GM12865 (cell line): ENCODE results near the gene SEPTIN7.
A peak's percentile ranks its signal among the peaks of the same experiment; 100 is the strongest.
"Not testable (repeated sequence)": the region's sequence is repeated elsewhere in the genome, so short reads cannot be mapped to it uniquely, and the experiment has no call there.

Experiments
- DNase-seq: peaks from one replicate; pipeline ENCODE4 v3.0.0; 2010; ENCODE audit warnings: low read depth
- H3K4me3 ChIP-seq: 2 replicates; pipeline ENCODE4 v1.5.1; 2011; ENCODE audit warnings: mild to moderate bottlenecking, low read depth, low read length, control low read depth
- CTCF ChIP-seq: IDR thresholded peaks from 2 replicates; pipeline ENCODE4 v1.5.1; 2011; ENCODE audit warnings: low read length, control low read depth, low read depth, inconsistent platforms; ENCODE audit not compliant: insufficient read depth; ENCODE audit errors: missing control alignments

The SEPTIN7 gene

GRCh38 chr7:35800718-35801391, at the start of gene SEPTIN7:
TSS of gene SEPTIN7 (plus strand) at chr7:35801057. CDS start at chr7:35801210, 153 bp downstream.
- H3K4me3 ChIP-seq, result peak within 1 kb of the TSS; percentile 98
- TF ChIP-seq CTCF, result no peak
- peak; percentile 100 for DNase-seq

- TF ChIP-seq CTCF, result no peak
- H3K4me3 ChIP-seq, result no peak overlapping the region
- no peak for DNase-seq
Observed at GRCh38 chr7:35752742-35753141, 48.1 kb upstream of the SEPTIN7 start.

DNA sequence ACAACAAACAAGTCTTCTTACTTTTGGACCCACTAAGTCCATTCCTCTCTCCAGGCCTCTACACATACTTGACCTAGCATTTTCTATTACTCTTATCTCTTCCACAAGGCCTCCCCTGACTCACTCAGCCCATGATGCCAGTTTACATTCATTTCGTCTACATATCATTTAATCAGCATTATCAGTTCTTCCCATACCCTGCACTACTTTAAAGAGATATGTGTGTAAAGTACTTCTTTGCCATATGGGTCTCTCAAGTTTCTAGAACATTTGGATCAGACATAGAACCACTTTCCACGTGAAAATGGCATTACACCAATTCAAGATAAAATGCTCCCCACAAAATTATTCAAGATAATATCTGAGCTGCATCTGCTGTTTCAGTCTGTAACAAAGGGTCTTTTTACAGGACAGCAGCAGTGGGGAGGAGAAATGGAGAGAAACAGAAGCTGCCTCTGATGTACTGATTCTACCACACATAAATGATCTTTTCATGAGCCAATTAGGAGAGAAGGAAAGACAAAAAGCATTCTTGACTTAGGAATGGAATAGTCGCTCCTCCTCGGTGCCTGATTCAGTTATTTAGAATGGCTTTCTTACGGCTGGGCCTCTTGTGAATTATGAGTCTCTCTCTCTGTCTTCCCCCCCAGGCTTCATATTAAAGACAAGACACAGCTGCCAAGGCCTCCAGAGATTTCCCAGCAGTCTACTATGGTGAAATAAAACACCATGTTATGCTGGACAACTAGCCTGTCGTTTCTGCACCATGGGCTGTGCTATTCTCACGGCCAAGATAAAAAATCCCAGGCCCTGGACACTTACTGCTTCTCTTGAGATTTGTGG, 46.9 kb upstream of the SEPTIN7 start:
- DNase-seq, result no peak
- no peak overlapping the region for H3K4me3 ChIP-seq

GRCh38 chr7:35754741-35755140, 46.1 kb upstream of the SEPTIN7 start:
- no peak overlapping the region for H3K4me3 ChIP-seq
- no peak for TF ChIP-seq CTCF
- DNase-seq, result no peak

More for the DNA sequence above, 46.9 kb upstream of the SEPTIN7 start:
- TF ChIP-seq CTCF, result no peak

GRCh38 chr7:35755711-35756110, 45.1 kb upstream of the SEPTIN7 start:
- DNase-seq, result no peak
- no peak overlapping the region for H3K4me3 ChIP-seq
- TF ChIP-seq CTCF, result no peak

DNA sequence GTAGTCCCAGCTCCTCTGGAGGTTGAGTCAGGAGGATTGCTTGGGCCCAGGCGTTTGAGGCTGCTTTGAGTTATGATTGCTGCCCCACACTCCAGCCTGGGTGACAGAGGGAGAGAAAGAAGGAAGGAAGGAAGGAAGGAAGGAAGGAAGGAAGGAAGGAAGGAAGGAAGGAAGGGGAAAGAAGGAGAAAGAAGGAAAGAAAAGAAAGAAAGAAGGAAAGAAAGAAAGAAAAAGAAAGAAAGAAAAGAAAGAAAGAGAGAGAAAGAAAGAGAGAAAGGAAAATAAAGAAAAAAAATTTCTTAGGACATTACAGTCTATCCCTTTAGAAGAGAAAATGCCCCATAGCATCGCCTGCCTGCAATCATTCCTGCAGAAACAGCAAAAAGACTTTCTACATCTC, 44.4 kb upstream of the SEPTIN7 start:
- H3K4me3 ChIP-seq, DNase-seq: not testable (repeated sequence)

DNA sequence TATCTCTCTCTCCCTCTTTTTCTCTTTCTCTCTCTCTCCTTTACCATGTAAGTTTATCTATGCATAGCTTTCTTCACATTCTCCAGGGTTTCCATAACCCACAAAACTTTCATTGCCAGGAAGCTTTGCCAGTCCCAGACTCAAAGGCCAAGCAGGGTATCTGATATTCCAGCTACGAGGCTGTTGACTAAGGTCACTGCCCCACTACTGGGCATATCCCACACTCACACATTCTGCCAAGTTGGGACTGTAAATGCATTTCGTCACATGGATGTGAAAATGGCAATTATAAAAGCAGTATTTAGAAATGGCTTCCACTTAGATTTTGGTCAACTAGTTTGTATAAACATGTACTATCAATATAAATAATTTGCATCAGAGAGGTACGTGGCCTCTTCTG, 43.3 kb upstream of the SEPTIN7 start:
- DNase-seq, result no peak
- H3K4me3 ChIP-seq, result no peak overlapping the region
- no peak for TF ChIP-seq CTCF
